K562 (cell line): ENCODE data around the gene OSBPL7.

Source experiments
- MAFK ChIP-seq: IDR thresholded peaks from 2 replicates; pipeline ENCODE4 v1.6.1; 2011; ENCODE audit warnings: low read length, improper control_type of control experiment
- ZNF444 ChIP-seq: fragments of 250-450 bp; sonication (Bioruptor Pico); IDR thresholded peaks from 2 replicates; pipeline ENCODE4 v1.4.0; 2020; ENCODE audit warnings: mild to moderate bottlenecking, moderate library complexity

- TF ChIP-seq MAFK: no peak
- TF ChIP-seq ZNF444 (CRISPR knock-in tag): no peak
Observed at GRCh38 chr17:47864791-47865216, 43.2 kb upstream of the OSBPL7 start.
